Fibroblast of peridontal ligament (primary cell): ENCODE results near the gene CORO2B.
A peak's percentile ranks its signal among the peaks of the same experiment; 100 is the strongest.

ENCODE experiments used
- DNase-seq: peaks from one replicate; pipeline ENCODE4 v3.0.0-alpha.2; 2010; ENCODE audit errors: extremely low read depth

The CORO2B gene

GRCh38 chr15:68699124-68699880 is 120.5 kb downstream of the CORO2B start:
- no peak for DNase-seq

- no peak for DNase-seq
Observed at GRCh38 chr15:68699881-68700454, 121.2 kb downstream of the CORO2B start.

- DNase-seq = peak; percentile 58
Observed at GRCh38 chr15:68700455-68701123, 121.8 kb downstream of the CORO2B start.

GRCh38 chr15:68701886-68702285 is 123.1 kb downstream of the CORO2B start:
- no peak for DNase-seq

GRCh38 chr15:68704496-68705021 is 125.8 kb downstream of the CORO2B start:
- peak; percentile 25 for DNase-seq

GRCh38 chr15:68706256-68706655 is 127.5 kb downstream of the CORO2B start:
- no peak for DNase-seq

- DNase-seq = no peak
Observed at GRCh38 chr15:68706931-68707330, 128.1 kb downstream of the CORO2B start.

GRCh38 chr15:68707386-68707785 is 128.6 kb downstream of the CORO2B start:
- no peak for DNase-seq

- DNase-seq = no peak
Observed at GRCh38 chr15:68709876-68710275, 131.1 kb downstream of the CORO2B start.

- DNase-seq = no peak
Observed at GRCh38 chr15:68710536-68710935, 131.7 kb downstream of the CORO2B start.

GRCh38 chr15:68711406-68711805 is 132.6 kb downstream of the CORO2B start:
- DNase-seq = no peak

GRCh38 chr15:68712886-68713285 is 134.1 kb downstream of the CORO2B start:
- no peak for DNase-seq

GRCh38 chr15:68713874-68714273 is 135.1 kb downstream of the CORO2B start:
- no peak for DNase-seq

GRCh38 chr15:68715111-68715510 is 136.3 kb downstream of the CORO2B start:
- DNase-seq = no peak

GRCh38 chr15:68717951-68718350 is 139.2 kb downstream of the CORO2B start:
- DNase-seq = no peak

- no peak for DNase-seq
Observed at GRCh38 chr15:68718468-68718867, 139.7 kb downstream of the CORO2B start.

- DNase-seq = no peak
Observed at GRCh38 chr15:68719051-68719450, 140.3 kb downstream of the CORO2B start.

GRCh38 chr15:68719672-68720071 is 140.9 kb downstream of the CORO2B start:
- no peak for DNase-seq

- DNase-seq = no peak
Observed at GRCh38 chr15:68721886-68722285, 143.1 kb downstream of the CORO2B start.

- DNase-seq = peak; percentile 10
Observed at GRCh38 chr15:68725736-68726135, 146.9 kb downstream of the CORO2B start.

GRCh38 chr15:68726246-68726645 is 147.5 kb downstream of the CORO2B start:
- DNase-seq = no peak

GRCh38 chr15:68729789-68730411 is 151.1 kb downstream of the CORO2B start:
- peak; percentile 63 for DNase-seq
